ENCODE results near the gene CNTNAP2. TPM values are rescaled to one million over a fixed set of nuclear protein-coding genes. Genes with fewer than 3 reads are reported as not detected.

CNTNAP2 gene
- total RNA-seq, 1 experiment from 2014 or later = 64.5 TPM

DNA sequence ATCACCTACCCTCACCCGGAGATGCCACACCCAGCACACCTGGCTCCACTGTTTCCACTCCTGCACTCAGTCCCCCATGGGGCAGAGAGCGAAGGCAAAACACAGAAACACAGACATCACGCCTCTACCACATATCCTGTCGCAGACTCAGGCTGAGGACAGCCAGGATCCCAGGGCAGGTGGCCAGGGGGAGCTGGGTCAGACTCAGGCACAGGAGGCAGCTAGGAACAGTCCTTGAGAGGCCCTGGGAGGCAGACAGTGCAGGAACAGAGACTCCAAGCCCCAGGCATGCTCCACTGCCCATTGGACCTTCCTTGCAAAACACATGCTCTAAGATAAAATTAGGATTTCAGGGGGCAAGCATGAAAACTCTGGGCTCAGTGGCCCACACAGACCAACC is 2319.5 kb downstream of the CNTNAP2 start:
- no peak overlapping the region for H2AK5ac ChIP-seq (ENCODE audit: insufficient read length, low read length)
- H3K4me2 ChIP-seq (ENCODE audit: insufficient read depth, insufficient read length, low read length) = no peak overlapping the region
- H4K8ac ChIP-seq (replicated peaks; ENCODE audit: insufficient read length, low read depth, low read length) = no peak overlapping the region
- no peak overlapping the region for H2BK20ac ChIP-seq (ENCODE audit: low read depth, low read length, poor library complexity, severe bottlenecking)
- Mint-ChIP-seq H3K36me3 (ENCODE audit: insufficient read depth in 1 of 3, low read depth in 3 of 3) (no peaks in the 10 kb centered on the region; a peak in 1 of 7 replicates), H3K4me1 (peaks cover 13 to 14% of the 10 kb centered on the region in 2 experiments), H3K4me3 (no peak overlapping the region), H3K27ac (peak overlapping the region in 1 of 3 experiments; percentile 73; a peak in 1 of 7 replicates), H3K27me3 (ENCODE audit: low read depth) (peaks cover 13% of the 10 kb centered on the region), H3K9me3 (no peaks in the 10 kb centered on the region; a peak in 1 of 5 replicates)
- no peak overlapping the region for H2AFZ ChIP-seq (ENCODE audit: low read length)
- no peak overlapping the region for H3K9ac ChIP-seq (ENCODE audit: extremely low read depth, insufficient read length, low read length)
- H2BK120ac ChIP-seq (ENCODE audit: low read depth, low read length, poor library complexity, severe bottlenecking) = no peak overlapping the region
- no peak overlapping the region for H4K5ac ChIP-seq (ENCODE audit: insufficient read length, low read depth, low read length)
- no peak overlapping the region for H3K27ac ChIP-seq (ENCODE audit: insufficient read length, low read depth, low read length)
- no peak overlapping the region for H4K91ac ChIP-seq (ENCODE audit: insufficient read length, low read depth, low read length)
- H3K18ac ChIP-seq (ENCODE audit: insufficient read length, low read depth, low read length) = no peak overlapping the region
- no peak overlapping the region for H3T11ph ChIP-seq (ENCODE audit: low read length)
- no peak overlapping the region for H2BK15ac ChIP-seq (ENCODE audit: low read depth, low read length)
- H3K23me2 ChIP-seq (ENCODE audit: insufficient read length, low read depth, low read length, poor library complexity, severe bottlenecking) = no peaks in the 10 kb centered on the region
- no peaks in the 10 kb centered on the region for H3K27me3 ChIP-seq (ENCODE audit: insufficient read depth, low read length)
- H3K79me2 ChIP-seq (ENCODE audit: insufficient read depth, low read length) = no peaks in the 10 kb centered on the region
- no peak overlapping the region for H3K23ac ChIP-seq (ENCODE audit: insufficient read length, low read depth, low read length)
- TF ChIP-seq, protein P1, sequence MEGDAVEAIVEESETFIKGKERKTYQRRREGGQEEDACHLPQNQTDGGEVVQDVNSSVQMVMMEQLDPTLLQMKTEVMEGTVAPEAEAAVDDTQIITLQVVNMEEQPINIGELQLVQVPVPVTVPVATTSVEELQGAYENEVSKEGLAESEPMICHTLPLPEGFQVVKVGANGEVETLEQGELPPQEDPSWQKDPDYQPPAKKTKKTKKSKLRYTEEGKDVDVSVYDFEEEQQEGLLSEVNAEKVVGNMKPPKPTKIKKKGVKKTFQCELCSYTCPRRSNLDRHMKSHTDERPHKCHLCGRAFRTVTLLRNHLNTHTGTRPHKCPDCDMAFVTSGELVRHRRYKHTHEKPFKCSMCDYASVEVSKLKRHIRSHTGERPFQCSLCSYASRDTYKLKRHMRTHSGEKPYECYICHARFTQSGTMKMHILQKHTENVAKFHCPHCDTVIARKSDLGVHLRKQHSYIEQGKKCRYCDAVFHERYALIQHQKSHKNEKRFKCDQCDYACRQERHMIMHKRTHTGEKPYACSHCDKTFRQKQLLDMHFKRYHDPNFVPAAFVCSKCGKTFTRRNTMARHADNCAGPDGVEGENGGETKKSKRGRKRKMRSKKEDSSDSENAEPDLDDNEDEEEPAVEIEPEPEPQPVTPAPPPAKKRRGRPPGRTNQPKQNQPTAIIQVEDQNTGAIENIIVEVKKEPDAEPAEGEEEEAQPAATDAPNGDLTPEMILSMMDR (conservative IDR thresholded peaks at IDR 0.05) = no peak
- H3K14ac ChIP-seq (ENCODE audit: insufficient read depth, low read length) = no peak overlapping the region; the same call in 1 of the 2 replicates
- H2BK12ac ChIP-seq (ENCODE audit: insufficient read length, low read depth, low read length) = no peak overlapping the region
- no peaks in the 10 kb centered on the region for H3K9me3 ChIP-seq (ENCODE audit: control insufficient read depth, low read depth, low read length)
- H3K79me1 ChIP-seq (ENCODE audit: insufficient read depth, low read depth, low read length, poor library complexity, severe bottlenecking) = no peaks in the 10 kb centered on the region
- no peak overlapping the region for H3K56ac ChIP-seq (ENCODE audit: insufficient read length, low read depth, low read length)
- no CpG with 5 or more reads among the region's 4 CpGs for WGBS (ENCODE audit: extremely low coverage, insufficient read length, low lambda C conversion rate)
- H3K4ac ChIP-seq (ENCODE audit: low read depth, low read length) = no peak overlapping the region
- no peaks in the 10 kb centered on the region for H4K20me1 ChIP-seq (ENCODE audit: control insufficient read depth, insufficient read depth, insufficient read length)
- H3K4me1 ChIP-seq (ENCODE audit: insufficient read depth, low read length) = no peaks in the 10 kb centered on the region
- no peak for DNase-seq
- no peak overlapping the region for H2BK5ac ChIP-seq (ENCODE audit: insufficient read length, low read length)
